Activated naive CD8-positive, alpha-beta T cell treated with anti-CD3 and anti-CD28 coated beads for 36 hours (primary cell): ENCODE data around the gene CGN. TPM values are rescaled to one million over a fixed set of nuclear protein-coding genes. Genes with fewer than 3 reads are reported as not detected.

Experiments used
- DNase-seq: peaks from one replicate; pipeline ENCODE4 v3.0.0; 2021
- H3K27ac Mint-ChIP-seq: one replicate; pipeline ENCODE4 v1.8.0; 2022; ENCODE audit warnings: mild to moderate bottlenecking, moderate library complexity, mixed read lengths
- H3K27me3 Mint-ChIP-seq: one replicate; pipeline ENCODE4 v1.8.0; 2022; ENCODE audit warnings: mild to moderate bottlenecking, mixed read lengths
- H3K36me3 Mint-ChIP-seq: one replicate; pipeline ENCODE4 v1.8.0; 2021; ENCODE audit warnings: mild to moderate bottlenecking, mixed read lengths
- H3K4me1 Mint-ChIP-seq: one replicate; pipeline ENCODE4 v1.8.0; 2021; ENCODE audit warnings: mixed read lengths
- H3K4me3 Mint-ChIP-seq: one replicate; pipeline ENCODE4 v1.8.0; 2022; ENCODE audit warnings: mild to moderate bottlenecking, moderate library complexity, mixed read lengths
- H3K9me3 Mint-ChIP-seq: one replicate; pipeline ENCODE4 v1.8.0; 2022; ENCODE audit warnings: mixed read lengths
- total RNA-seq, 2 experiments: library from RNA; stranded (reverse); gene quantifications; one replicate each; pipeline ENCODE4 v1.2.3, GENCODE V29; 2021

CGN gene
- total RNA-seq, 2 experiments from 2014 or later: 1.3 to 2.0 TPM

GRCh38 chr1:151577173-151577572, 66.0 kb downstream of the CGN start:
- H3K4me1 Mint-ChIP-seq: peaks cover 7% of the 10 kb centered on the region
- no peaks in the 10 kb centered on the region for H3K36me3 Mint-ChIP-seq
- DNase-seq: no peak
- no peaks in the 10 kb centered on the region for H3K9me3 Mint-ChIP-seq
- H3K4me3 Mint-ChIP-seq: no peak overlapping the region
- H3K27ac Mint-ChIP-seq: no peak overlapping the region
- no peaks in the 10 kb centered on the region for H3K27me3 Mint-ChIP-seq

- no peak overlapping the region for H3K27ac Mint-ChIP-seq
- no peaks in the 10 kb centered on the region for H3K36me3 Mint-ChIP-seq
- no peak for DNase-seq
- no peaks in the 10 kb centered on the region for H3K9me3 Mint-ChIP-seq
- no peak overlapping the region for H3K4me3 Mint-ChIP-seq
- H3K27me3 Mint-ChIP-seq: no peaks in the 10 kb centered on the region
- H3K4me1 Mint-ChIP-seq: peaks cover 7% of the 10 kb centered on the region
Observed at GRCh38 chr1:151578941-151579340, 67.8 kb downstream of the CGN start.

DNA sequence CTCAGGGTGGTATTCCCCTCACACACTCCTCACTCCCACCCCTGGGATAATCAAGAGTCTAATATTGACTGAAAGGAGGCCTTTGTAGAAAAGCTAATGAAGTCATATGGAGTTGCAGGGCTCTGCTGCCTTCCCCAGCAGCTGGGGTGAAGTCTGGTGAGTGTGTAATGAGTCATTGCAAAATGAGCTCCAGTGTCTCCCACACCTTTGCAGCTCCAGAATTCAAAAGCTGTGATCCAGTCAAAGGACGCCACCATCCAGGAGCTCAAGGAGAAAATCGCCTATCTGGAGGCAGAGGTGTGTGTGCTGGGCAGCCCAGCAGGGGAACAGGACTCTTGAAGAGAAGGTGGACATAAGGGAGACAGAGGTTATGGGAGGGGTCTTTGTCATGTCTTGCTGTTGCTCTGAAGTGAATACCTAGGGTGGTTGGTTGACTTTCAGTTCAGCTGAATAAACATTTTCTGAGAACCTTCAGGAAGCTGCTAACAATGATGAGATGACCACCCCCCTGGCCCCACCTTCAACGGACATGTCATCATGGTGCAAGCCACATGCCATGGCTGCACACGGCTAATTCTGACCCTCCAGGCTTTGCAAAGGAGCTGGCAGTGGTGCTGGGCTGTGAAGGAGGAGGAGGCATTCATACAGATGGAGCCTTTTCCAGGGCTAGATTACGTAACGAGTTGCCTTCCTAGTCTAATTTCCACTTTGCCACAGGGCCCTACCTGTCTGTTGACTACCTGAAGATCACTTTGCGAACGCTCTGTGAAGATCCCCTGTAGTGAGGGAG, 68.4 kb downstream of the CGN start:
- peaks cover 7% of the 10 kb centered on the region for H3K4me1 Mint-ChIP-seq
- no peak overlapping the region for H3K27ac Mint-ChIP-seq
- DNase-seq: no peak
- H3K9me3 Mint-ChIP-seq: no peaks in the 10 kb centered on the region
- H3K4me3 Mint-ChIP-seq: no peak overlapping the region
- H3K36me3 Mint-ChIP-seq: no peaks in the 10 kb centered on the region
- no peaks in the 10 kb centered on the region for H3K27me3 Mint-ChIP-seq

- Mint-ChIP-seq H3K4me1 (no peaks in the 10 kb centered on the region), H3K36me3 (no peaks in the 10 kb centered on the region), H3K9me3 (no peaks in the 10 kb centered on the region), H3K4me3 (no peak overlapping the region), H3K27ac (no peak overlapping the region), H3K27me3 (no peaks in the 10 kb centered on the region)
- DNase-seq: no peak
Observed at GRCh38 chr1:151581451-151581850, 70.3 kb downstream of the CGN start.

DNA sequence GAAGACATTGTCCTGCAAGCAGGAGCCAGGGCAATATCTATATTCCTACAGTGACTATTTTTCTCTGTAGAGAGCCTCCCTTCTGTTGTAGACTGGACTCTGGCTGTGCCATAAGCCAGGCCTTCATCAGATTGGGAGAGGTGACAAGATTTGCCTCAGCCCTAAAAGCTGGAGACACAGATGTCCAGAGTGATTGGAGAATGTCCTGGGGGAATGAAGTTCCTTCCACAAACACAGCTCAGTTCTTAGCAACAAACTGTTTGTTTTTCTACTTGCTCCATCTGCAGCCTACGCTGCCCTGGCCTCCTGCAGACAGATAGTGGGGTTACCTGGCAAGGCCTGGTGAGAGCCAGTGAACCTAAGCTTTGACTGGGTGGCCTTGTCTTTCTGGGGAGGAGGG, 70.7 kb downstream of the CGN start:
- DNase-seq: no peak
- no peaks in the 10 kb centered on the region for H3K4me1 Mint-ChIP-seq
- H3K36me3 Mint-ChIP-seq: no peaks in the 10 kb centered on the region
- no peak overlapping the region for H3K4me3 Mint-ChIP-seq
- no peaks in the 10 kb centered on the region for H3K9me3 Mint-ChIP-seq
- H3K27ac Mint-ChIP-seq: no peak overlapping the region
- no peaks in the 10 kb centered on the region for H3K27me3 Mint-ChIP-seq

DNA sequence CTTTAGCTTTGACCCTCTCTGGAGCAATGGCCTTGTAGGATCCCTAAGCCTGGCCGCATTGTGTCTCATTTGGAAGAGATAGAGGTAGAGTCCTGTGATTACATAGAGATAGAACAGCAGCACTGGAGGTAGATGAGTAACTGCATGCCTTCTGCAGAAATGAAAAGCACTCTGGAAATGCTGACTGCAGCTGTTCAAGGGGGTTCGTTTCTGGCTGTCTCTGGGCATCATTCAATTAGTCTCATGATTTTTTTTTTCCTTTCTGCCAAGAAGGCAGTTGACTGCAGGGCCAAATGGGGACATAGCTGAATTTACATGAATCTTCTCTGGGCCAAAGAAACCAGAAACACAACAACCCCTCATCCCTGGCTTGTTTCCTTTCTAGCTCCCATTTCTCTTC, 72.6 kb downstream of the CGN start:
- H3K4me1 Mint-ChIP-seq: no peaks in the 10 kb centered on the region
- H3K4me3 Mint-ChIP-seq: no peak overlapping the region
- no peaks in the 10 kb centered on the region for H3K27me3 Mint-ChIP-seq
- H3K9me3 Mint-ChIP-seq: no peaks in the 10 kb centered on the region
- H3K27ac Mint-ChIP-seq: no peak overlapping the region
- no peaks in the 10 kb centered on the region for H3K36me3 Mint-ChIP-seq
- DNase-seq: no peak

GRCh38 chr1:151584278-151584677, 73.1 kb downstream of the CGN start:
- Mint-ChIP-seq H3K36me3 (no peaks in the 10 kb centered on the region), H3K27ac (no peak overlapping the region), H3K9me3 (no peaks in the 10 kb centered on the region), H3K4me1 (no peaks in the 10 kb centered on the region), H3K27me3 (no peaks in the 10 kb centered on the region), H3K4me3 (no peak overlapping the region)
- DNase-seq: no peak

DNA sequence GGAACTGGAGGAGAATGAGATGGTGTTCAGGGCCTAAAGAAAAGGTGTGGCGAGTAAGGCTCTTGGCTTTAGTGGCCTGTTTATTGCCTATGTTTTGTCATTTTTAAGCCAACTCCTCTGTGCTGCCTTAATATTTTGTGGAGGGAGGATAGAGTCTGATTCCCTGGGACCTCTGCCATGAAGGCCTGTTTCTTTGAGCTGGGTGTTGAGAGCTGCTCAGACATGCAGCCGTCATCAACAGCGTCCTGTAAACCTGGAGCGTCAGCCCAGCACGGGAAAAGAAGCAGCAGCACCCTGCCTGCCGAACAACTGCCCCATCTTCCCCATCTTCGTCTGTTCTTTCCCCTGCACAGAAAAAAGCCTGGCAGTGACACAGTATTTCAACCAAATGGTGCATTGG, 73.6 kb downstream of the CGN start:
- DNase-seq: no peak
- H3K27me3 Mint-ChIP-seq: no peaks in the 10 kb centered on the region
- no peaks in the 10 kb centered on the region for H3K9me3 Mint-ChIP-seq
- no peak overlapping the region for H3K27ac Mint-ChIP-seq
- no peaks in the 10 kb centered on the region for H3K36me3 Mint-ChIP-seq
- no peaks in the 10 kb centered on the region for H3K4me1 Mint-ChIP-seq
- no peak overlapping the region for H3K4me3 Mint-ChIP-seq

- peaks cover 4% of the 10 kb centered on the region for H3K27me3 Mint-ChIP-seq
- no peak for DNase-seq
- no peaks in the 10 kb centered on the region for H3K9me3 Mint-ChIP-seq
- H3K27ac Mint-ChIP-seq: no peak overlapping the region
- H3K36me3 Mint-ChIP-seq: no peaks in the 10 kb centered on the region
- H3K4me1 Mint-ChIP-seq: no peaks in the 10 kb centered on the region
- no peak overlapping the region for H3K4me3 Mint-ChIP-seq
Observed at GRCh38 chr1:151585622-151586021, 74.4 kb downstream of the CGN start.

Other genes with a start within 250 kb of the CGN start
- gene ZNF687, start 229.1 kb upstream of the CGN start, total RNA-seq: 10 to 100 TPM; 27.0 to 29.9 TPM
- gene PI4KB, start 184.0 kb upstream of the CGN start, total RNA-seq: 10 to 100 TPM; 46.4 to 49.4 TPM
- gene RFX5, start 164.1 kb upstream of the CGN start, total RNA-seq: 10 to 100 TPM; 55.2 to 58.6 TPM
- gene SELENBP1, start 138.7 kb upstream of the CGN start, total RNA-seq: not detected
- 100 to 1,000 TPM; 413 to 425 TPM for gene PSMB4, start 111.8 kb upstream of the CGN start, total RNA-seq
- gene POGZ, start 51.9 kb upstream of the CGN start, total RNA-seq: 10 to 100 TPM; 52.1 to 63.1 TPM
- gene TUFT1, start 28.9 kb downstream of the CGN start, total RNA-seq: 1 to 10 TPM; 2.3 to 2.9 TPM
- gene SNX27, start 100.7 kb downstream of the CGN start, total RNA-seq: 10 to 100 TPM; 25.2 to 27.7 TPM
- gene CELF3, start 205.4 kb downstream of the CGN start, total RNA-seq: not detected
- gene RIIAD1, start 210.1 kb downstream of the CGN start, total RNA-seq: not detected